Nephron progenitor cell (in vitro differentiated cells): ENCODE data around the gene TRIM67.
"Not testable (repeated sequence)": the region's sequence is repeated elsewhere in the genome, so short reads cannot be mapped to it uniquely, and the experiment has no call there.

Experiments
- DNase-seq: peaks from one replicate; pipeline ENCODE4 v3.0.0; 2021
- H3K27ac Mint-ChIP-seq: 2 replicates; pipeline ENCODE4 v1.8.0; 2021; ENCODE audit warnings: mild to moderate bottlenecking, moderate library complexity, mixed read lengths
- H3K27me3 Mint-ChIP-seq: 2 replicates; pipeline ENCODE4 v1.8.0; 2021; ENCODE audit warnings: mild to moderate bottlenecking, low read depth, mixed read lengths; ENCODE audit not compliant: poor library complexity
- H3K36me3 Mint-ChIP-seq: 2 replicates; pipeline ENCODE4 v1.8.0; 2021; ENCODE audit warnings: low read depth, mixed read lengths
- H3K4me1 Mint-ChIP-seq: 2 replicates; pipeline ENCODE4 v1.8.0; 2021; ENCODE audit warnings: mixed read lengths
- H3K4me3 Mint-ChIP-seq: 2 replicates; pipeline ENCODE4 v1.8.0; 2021; ENCODE audit warnings: mild to moderate bottlenecking, moderate library complexity, mixed read lengths
- H3K9me3 Mint-ChIP-seq: 2 replicates; pipeline ENCODE4 v1.8.0; 2021; ENCODE audit warnings: mild to moderate bottlenecking, moderate library complexity, mixed read lengths
- CTCF ChIP-seq: fragments of 200-600 bp; sonication (generic); IDR thresholded peaks from 2 replicates; pipeline ENCODE4 v1.5.0; 2021; ENCODE audit warnings: antibody characterized with exemption

The TRIM67 gene

GRCh38 chr1:231151811-231152210 is 10.0 kb upstream of the TRIM67 start:
- no peak for TF ChIP-seq CTCF
- Mint-ChIP-seq H3K4me3 (no peak overlapping the region), H3K4me1 (no peaks in the 10 kb centered on the region), H3K9me3 (peaks cover 20% of the 10 kb centered on the region), H3K27me3 (peaks cover 48% of the 10 kb centered on the region), H3K36me3 (no peaks in the 10 kb centered on the region), H3K27ac (no peak overlapping the region)
- no peak for DNase-seq

- Mint-ChIP-seq H3K9me3 (peaks cover 20% of the 10 kb centered on the region), H3K27ac (no peak overlapping the region), H3K27me3 (peaks cover 56% of the 10 kb centered on the region), H3K4me3 (no peak overlapping the region), H3K4me1 (no peaks in the 10 kb centered on the region), H3K36me3 (no peaks in the 10 kb centered on the region)
- no peak for TF ChIP-seq CTCF
- DNase-seq = no peak
Observed at GRCh38 chr1:231153726-231154125, 8.1 kb upstream of the TRIM67 start.

- Mint-ChIP-seq H3K36me3 (no peaks in the 10 kb centered on the region), H3K27me3 (peaks cover 64% of the 10 kb centered on the region), H3K9me3 (peaks cover 14% of the 10 kb centered on the region), H3K27ac (no peak overlapping the region), H3K4me3 (no peak overlapping the region), H3K4me1 (no peaks in the 10 kb centered on the region)
- no peak for TF ChIP-seq CTCF
- no peak for DNase-seq
Observed at GRCh38 chr1:231155808-231156207, 6.0 kb upstream of the TRIM67 start.

- Mint-ChIP-seq H3K4me3 (no peak overlapping the region), H3K4me1 (peaks cover 3% of the 10 kb centered on the region), H3K9me3 (peaks cover 7% of the 10 kb centered on the region), H3K27me3 (peaks cover 72% of the 10 kb centered on the region), H3K36me3 (no peaks in the 10 kb centered on the region), H3K27ac (no peak overlapping the region)
- DNase-seq = no peak
- no peak for TF ChIP-seq CTCF
Observed at GRCh38 chr1:231157311-231157710, 4.5 kb upstream of the TRIM67 start.

- DNase-seq, H3K4me3 Mint-ChIP-seq, H3K9me3 Mint-ChIP-seq, H3K4me1 Mint-ChIP-seq, H3K27ac Mint-ChIP-seq, H3K36me3 Mint-ChIP-seq: not testable (repeated sequence)
- peaks cover 74% of the 10 kb centered on the region for H3K27me3 Mint-ChIP-seq
Observed at GRCh38 chr1:231158141-231158540, 3.7 kb upstream of the TRIM67 start.

- Mint-ChIP-seq H3K27me3 (peaks cover 82% of the 10 kb centered on the region), H3K4me1 (peaks cover 3% of the 10 kb centered on the region)
Observed at GRCh38 chr1:231159202-231159962, 2.5 kb upstream of the TRIM67 start.

More at GRCh38 chr1:231159202-231159962, 2.5 kb upstream of the TRIM67 start:
- Mint-ChIP-seq H3K27ac (no peak overlapping the region), H3K36me3 (no peaks in the 10 kb centered on the region), H3K9me3 (no peaks in the 10 kb centered on the region), H3K4me3 (no peak overlapping the region)
- TF ChIP-seq CTCF = no peak
- DNase-seq = no peak
